ENCODE data around the gene DGKG.

GRCh38 chr3:186330772-186331460 lies 31.1 kb downstream of the DGKG start:
- TF ChIP-seq ZNF274 (IDR thresholded peaks at IDR 0.05; ENCODE audit: borderline replicate concordance, extremely low read depth, low read length) (no peak), CTCF (IDR thresholded peaks at IDR 0.05; ENCODE audit: control extremely low read depth in 1 of 3, insufficient read depth in 1 of 3, low read depth in 1 of 3, low read length in 3 of 3) (no peak), JUN (IDR thresholded peaks at IDR 0.05; ENCODE audit: low read depth, low read length) (no peak), GABPA (IDR thresholded peaks at IDR 0.05; ENCODE audit: borderline replicate concordance, insufficient read depth, low read length) (no peak), POLR2A (IDR thresholded peaks at IDR 0.05; ENCODE audit: control extremely low read depth in 1 of 2, low read depth in 2 of 2, low read length in 2 of 2) (no peak), HDAC6 (IDR thresholded peaks at IDR 0.05; ENCODE audit: low read depth, low read length) (no peak), USF2 (IDR thresholded peaks at IDR 0.05; ENCODE audit: low read length) (no peak), EP300 (IDR thresholded peaks at IDR 0.05; ENCODE audit: borderline replicate concordance in 1 of 2, low read depth in 2 of 2, low read length in 2 of 2) (no peak), NRF1 (IDR thresholded peaks at IDR 0.05; ENCODE audit: low read depth, low read length) (no peak), BRCA1 (IDR thresholded peaks at IDR 0.05; ENCODE audit: low read depth, low read length) (no peak), FOSL1 (IDR thresholded peaks at IDR 0.05; ENCODE audit: insufficient read depth, low read depth, low read length) (no peak)
